PFSK-1 (cell line): ENCODE data around the gene C10orf95.

Experiments used
- FOXP2 ChIP-seq: optimal IDR thresholded peaks from 2 replicates; pipeline ENCODE3; 2011; ENCODE audit warnings: borderline replicate concordance, control low read depth, inconsistent platforms; ENCODE audit not compliant: insufficient read depth; ENCODE audit errors: extremely low read length, extremely low read depth
- POLR2AphosphoS5 ChIP-seq: IDR thresholded peaks from 2 replicates; pipeline ENCODE4 v1.6.1; 2012; ENCODE audit warnings: low read depth, mild to moderate bottlenecking, control low read depth, low read length, moderate library complexity
- REST ChIP-seq, 2 experiments: IDR thresholded peaks; 2 replicates each; pipeline versions ENCODE4 v1.6.1 to v1.8.0; 2011 to 2012; ENCODE audit warnings: low read depth in 2 of 2, low read length in 2 of 2, control low read depth in 1 of 2, inconsistent platforms in 1 of 2, mild to moderate bottlenecking in 1 of 2, moderate library complexity in 1 of 2; ENCODE audit not compliant: insufficient read depth in 1 of 2
- SIN3A ChIP-seq: IDR thresholded peaks from 2 replicates; pipeline ENCODE4 v1.6.1; 2012; ENCODE audit warnings: mild to moderate bottlenecking, low read length, moderate library complexity, borderline replicate concordance; ENCODE audit not compliant: insufficient read depth
- TAF1 ChIP-seq: IDR thresholded peaks from 2 replicates; pipeline ENCODE4 v1.6.1; 2012; ENCODE audit warnings: low read length, control low read depth, borderline replicate concordance; ENCODE audit not compliant: insufficient read depth

Gene C10orf95

GRCh38 chr10:102406815-102407214 is 44.5 kb downstream of the C10orf95 start:
- TF ChIP-seq SIN3A: no peak

- TF ChIP-seq REST (IDR thresholded peaks at IDR 0.05; ENCODE audit: insufficient read depth in 1 of 2, low read depth in 2 of 2, low read length in 2 of 2): no peak
- TF ChIP-seq SIN3A: no peak
- TF ChIP-seq FOXP2: no peak
- no peak for TF ChIP-seq POLR2AphosphoS5
- TF ChIP-seq TAF1: no peak
Observed at GRCh38 chr10:102405632-102406031, 45.7 kb downstream of the C10orf95 start.

GRCh38 chr10:102405108-102405571 is 46.2 kb downstream of the C10orf95 start:
- no peak for TF ChIP-seq TAF1
- TF ChIP-seq FOXP2: no peak
- TF ChIP-seq REST (IDR thresholded peaks at IDR 0.05; ENCODE audit: insufficient read depth in 1 of 2, low read depth in 2 of 2, low read length in 2 of 2): no peak
- no peak for TF ChIP-seq POLR2AphosphoS5
- TF ChIP-seq SIN3A: no peak

- no peak for TF ChIP-seq SIN3A
Observed at GRCh38 chr10:102404361-102405107, 46.8 kb downstream of the C10orf95 start.

GRCh38 chr10:102403115-102403514 is 48.2 kb downstream of the C10orf95 start:
- TF ChIP-seq SIN3A (no peak), REST (IDR thresholded peaks at IDR 0.05; ENCODE audit: insufficient read depth in 1 of 2, low read depth in 2 of 2, low read length in 2 of 2) (no peak), TAF1 (no peak), FOXP2 (no peak), POLR2AphosphoS5 (no peak)

- TF ChIP-seq SIN3A (no peak), REST (IDR thresholded peaks at IDR 0.05; ENCODE audit: insufficient read depth in 1 of 2, low read depth in 2 of 2, low read length in 2 of 2) (no peak), POLR2AphosphoS5 (no peak), TAF1 (no peak), FOXP2 (no peak)
Observed at GRCh38 chr10:102402512-102402896, 48.8 kb downstream of the C10orf95 start.
